HG03135 (cell line): ENCODE measurements around the gene TXNL4A.

Experiments used
- ATAC-seq: cut with Tn5 transposase; IDR thresholded peaks from one replicate; pipeline ENCODE4 v1.9.1; 2021; ENCODE audit warnings: mild to moderate bottlenecking, moderate library complexity; ENCODE audit not compliant: unreplicated experiment

The TXNL4A gene

DNA sequence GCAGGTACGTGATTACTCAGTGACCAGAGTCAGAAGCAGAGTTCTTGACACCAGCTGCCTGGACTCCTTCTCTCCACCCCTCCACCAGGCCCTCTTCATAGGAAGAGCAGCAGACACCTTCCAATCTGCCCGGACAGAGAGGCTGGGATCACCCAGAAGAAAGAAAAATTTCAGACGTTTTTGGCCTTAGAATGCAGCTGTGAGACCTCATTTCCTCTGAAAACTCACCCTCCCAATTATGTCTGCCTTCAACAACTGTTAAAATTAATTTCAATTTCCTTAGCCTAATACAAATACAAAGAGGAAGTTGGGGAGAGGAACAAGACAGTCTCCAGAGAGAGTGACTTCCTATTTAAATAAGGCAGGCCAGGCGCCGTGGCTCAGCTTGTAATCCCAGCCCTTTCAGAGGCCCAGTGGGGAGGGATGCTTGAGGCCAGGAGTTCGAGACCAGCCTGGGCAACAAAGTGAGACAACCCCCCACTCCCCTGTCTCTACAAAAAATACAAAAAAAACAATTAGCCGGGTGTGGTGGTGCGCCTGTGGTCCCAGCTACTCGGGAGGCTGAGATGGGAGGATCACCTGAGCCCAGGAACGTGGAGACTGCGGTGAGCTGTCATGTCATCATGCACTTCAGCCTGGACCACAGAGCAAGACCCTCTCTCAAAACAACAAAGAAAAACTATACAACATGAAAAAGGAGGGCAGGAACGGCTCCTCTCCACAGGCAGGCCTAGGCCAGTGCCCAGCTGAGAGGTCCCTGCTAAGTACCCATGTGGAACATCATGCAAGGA, 38.5 kb downstream of the TXNL4A start:
- no peak for ATAC-seq

DNA sequence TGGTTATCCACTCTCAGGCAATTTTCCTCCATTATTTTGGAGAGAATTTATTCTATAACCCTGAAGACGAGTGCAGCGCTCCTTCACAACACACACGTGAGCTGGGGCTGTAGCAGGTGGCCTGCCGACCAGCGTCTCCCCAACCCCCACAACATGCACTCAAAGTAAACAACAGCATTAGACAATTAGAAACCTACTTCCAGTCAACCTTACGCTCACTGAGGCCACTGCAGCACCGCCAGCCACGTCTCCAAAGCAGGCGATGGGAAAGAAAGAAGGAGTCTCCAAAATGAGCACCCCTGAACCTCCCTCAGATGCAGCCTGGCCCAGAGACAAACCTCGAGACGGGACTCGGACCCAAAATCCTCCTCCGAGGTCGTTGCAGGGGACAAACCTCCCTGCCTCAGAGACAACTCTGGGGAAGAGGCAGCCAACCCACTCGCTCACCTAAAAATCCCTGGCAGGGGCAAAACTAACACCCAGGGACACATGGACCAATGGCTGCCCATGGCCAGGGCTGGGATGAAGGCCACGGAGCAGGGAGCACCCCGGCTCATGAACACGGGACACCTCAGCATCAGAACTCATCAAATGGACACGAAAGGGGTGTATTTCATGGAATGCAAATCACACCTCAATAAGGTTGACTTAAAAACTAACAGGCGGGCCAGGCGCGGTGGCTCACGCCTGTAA, 39.5 kb downstream of the TXNL4A start:
- no peak for ATAC-seq

DNA sequence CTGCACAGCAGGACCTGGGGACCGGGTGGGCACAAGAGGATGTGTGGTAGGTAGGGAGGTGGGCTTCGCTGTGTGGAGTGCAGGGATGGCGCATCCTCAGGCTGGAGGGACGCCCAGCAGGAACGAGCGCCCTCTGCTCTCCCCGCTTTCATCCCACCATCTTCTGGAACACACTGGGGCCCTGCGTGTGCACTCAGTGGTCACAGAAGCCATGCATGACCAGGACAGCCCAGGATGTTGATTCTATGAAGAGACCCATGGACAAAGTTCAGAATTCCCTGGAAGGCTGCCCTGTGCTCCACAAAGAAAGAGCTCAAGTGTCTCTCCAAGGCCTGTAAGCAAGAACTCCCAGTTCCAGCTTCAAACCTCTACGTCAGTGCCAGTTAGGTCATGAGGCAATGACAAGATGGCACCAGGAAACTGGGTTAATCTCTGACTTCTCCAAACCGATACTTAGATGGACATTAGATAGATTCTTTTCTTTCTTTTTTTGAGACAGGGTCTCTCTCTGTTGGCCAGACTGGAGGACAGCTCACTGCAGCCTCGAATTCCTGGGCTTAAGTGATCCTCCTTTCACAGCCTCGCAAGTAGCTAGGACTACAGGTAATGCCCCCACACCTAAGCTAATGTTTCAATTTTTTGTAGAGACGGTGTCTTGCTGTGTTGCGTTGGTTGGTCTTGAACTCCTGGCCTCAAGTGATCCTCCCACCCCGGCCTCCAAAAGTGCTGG, 40.3 kb downstream of the TXNL4A start:
- ATAC-seq = no peak

DNA sequence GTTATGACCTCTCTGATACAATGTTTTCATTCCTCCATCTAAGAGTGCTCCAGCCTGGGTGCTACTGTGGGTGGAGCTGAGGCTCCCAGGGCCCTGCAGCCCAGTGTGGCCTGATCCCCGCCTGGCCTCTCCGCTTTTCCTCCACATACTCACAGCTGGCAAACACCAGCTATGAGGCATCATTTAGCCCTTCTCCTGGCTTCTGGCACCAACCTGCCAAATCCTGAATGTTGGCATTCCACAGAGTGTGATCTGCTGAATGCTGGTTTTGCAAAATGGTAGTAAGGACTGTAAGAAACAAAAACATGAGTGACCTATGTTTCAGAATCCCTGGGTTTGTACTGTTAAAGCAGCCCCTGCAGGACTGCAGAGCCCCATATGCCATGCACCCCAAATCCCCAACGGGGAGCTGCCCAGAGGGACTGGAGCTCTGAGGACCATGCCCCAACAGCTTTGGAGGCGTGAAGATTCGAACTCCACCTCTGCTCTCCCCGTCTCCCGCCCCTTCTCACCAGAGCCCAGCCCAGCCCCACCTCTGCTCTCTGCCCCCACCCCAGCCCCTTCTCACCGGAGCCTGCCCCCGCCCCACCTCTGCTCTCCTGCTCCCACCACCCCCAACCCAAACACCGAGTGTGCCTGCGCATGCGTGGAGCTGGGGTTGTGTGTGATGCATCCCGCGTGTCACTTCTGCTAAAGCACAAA, 41.2 kb downstream of the TXNL4A start:
- no peak for ATAC-seq

DNA sequence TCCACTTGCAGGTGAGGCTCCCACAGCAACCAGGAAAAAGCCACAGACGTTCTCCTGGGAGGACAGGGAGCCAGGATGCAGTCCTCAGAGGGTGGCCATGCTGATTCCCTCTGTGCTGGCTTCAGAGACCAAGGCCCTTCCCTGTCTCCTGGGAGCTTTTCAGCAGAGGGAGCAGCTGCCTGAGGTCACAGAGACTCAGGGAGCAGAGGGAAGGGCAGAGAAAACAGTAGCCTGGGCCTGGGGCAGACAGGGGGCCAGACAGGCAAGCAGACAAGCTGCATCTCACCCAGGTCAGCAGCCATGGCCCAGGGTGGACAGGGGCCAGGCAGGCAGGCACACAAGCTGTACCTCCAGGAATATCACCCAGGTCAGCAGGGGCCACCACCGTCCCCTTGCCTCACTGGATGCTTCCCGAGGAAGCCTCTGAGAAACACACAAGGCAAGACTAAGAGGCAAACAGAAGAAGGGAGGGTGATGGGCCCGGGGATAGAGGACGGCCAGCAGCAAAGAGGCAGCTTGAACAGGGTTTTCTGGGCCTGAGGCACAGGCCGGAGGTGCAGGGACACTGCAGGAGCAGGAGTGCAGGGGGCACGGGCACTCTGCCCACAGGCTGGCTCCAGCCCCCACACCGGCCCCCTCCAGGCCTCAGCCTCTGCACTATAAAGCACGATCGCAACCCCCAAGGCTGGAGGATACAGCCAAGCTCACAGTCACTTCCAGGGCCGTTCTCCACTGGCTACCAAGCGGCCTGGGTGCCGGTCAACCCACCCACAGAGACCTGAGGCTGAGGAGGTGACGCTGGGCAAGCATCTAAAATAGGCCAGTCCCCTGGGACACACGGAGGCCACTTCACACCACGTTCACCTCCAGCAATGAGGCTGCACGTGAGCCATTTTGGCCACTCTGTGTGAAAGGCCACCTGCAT, 43.0 kb downstream of the TXNL4A start:
- ATAC-seq = no peak

DNA sequence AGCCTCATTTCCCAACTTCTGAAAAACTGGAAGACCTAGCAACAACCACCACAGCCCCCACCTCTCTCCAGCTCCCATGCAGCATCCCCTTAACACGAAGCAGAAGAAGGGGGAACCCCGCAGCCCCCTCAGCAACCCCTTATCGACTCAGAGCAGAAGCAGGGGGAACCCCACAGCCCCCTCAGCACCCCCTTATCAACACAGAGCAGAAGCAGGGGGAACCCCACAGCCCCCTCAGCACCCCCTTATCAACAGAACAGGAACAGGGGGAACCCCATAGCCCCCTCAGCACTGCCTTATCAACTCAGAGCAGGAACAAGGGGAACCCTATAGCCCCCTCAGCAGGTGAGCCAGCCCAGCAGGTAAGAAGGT, 43.6 kb downstream of the TXNL4A start:
- ATAC-seq = no peak

DNA sequence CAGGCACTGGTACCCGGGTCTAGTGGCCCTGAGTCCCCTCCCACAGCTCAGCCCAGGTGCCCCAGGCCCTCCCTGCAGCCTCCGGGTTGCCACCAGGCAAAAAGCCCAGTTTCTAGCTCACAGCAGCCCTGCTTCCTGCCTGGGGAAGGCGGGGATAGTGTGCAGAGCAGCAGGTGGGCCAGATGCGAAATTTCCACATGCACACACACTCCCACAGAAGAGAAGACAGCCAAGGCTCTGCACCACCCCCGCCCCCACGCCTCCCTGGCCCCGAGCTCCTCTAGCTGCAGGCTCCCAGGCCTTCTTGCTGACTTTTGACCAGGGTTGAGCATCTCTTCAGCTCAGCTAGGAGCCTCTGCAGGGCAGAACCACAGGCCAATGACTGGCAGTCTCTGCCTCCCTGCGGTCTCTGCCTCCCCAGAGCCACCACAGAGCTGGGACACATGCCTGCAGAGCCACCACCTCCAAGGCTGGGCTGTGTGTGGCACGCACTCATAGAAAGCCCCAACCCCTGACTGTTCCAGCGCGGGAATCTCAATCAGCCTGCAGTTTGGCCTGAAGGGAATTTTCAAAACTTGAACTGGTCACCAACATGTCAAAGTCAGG, 44.1 kb downstream of the TXNL4A start:
- ATAC-seq = no peak

DNA sequence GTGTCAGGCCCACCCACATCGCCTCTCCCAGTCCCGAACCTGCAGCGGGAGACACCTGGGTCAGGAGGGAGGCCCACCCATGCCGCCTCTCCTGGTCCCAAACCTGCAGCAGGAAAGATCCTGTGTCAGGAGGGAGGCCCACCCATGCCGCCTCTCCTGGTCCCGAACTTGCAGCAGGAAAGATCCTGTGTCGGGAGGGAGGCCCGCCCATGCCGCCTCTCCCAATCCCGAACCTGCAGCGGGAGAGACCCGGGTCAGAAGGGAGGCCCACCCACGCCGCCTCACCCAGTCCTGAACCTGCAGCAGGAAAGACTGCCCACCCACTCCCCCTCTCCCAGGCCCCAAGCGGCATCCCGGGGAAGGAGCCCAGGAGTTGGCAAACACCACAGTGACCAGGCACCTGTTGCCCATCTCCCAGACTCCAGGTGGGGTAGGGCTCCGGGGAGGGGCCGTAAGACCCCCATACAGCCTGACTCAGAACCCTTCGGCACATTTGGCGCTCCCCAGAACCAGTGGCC, 44.7 kb downstream of the TXNL4A start:
- ATAC-seq = no peak

DNA sequence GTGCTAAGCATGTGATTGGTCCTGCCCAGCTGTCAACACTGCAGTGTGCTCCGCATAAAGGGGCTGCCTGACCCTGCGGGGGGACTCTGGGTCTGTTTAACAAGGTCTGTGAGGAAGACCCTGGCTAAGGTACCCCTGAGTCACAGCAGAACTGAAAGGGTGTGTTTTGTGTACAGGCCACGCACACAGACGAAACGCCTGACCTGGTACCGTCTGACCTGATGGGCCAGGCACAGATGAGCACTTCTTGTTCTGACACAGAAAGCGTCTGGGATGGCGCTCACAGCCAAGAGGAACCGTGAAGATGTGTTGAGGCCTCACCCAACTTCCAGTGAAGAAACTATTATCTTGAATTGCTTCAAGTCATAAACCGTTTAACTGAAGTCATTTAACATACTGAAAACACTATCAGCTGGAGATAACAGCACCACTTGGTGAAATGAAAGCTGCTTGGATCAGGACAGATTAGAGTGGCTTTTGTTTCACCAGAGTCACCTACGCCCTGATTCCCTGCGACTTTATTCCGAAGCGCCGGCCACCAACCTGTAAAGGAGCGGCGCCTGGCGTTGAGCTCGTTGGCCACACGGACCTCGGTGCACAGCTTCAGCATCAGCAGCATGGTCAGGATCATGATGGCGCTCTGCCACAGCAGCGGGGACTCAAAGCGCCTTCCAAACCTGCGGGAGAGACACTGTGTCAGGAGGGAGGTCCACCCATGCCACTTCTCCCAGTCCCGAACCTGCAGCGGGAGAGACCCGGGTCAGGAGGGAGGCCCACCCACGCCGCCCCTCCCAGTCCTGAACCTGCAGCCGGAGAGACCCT, 45.4 kb downstream of the TXNL4A start:
- ATAC-seq = no peak

DNA sequence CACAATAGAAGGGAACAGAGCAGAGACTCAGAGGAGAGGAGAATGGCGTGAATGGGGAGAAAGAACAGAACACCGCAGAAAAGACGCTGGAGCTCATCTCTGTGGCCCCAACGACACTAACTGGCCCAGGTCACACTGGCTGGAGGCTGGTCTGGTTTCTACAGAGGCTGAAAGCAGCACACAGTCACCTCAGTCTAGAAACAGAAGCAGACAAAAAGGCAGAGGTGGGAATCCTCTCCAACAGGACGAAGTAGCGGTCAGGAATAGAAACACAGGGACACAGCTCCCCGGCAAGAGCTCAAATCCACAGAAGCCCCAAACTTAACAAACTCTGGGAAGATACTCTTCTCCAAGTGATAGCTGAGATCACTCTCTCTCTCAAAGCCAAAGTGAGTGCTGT, 46.2 kb downstream of the TXNL4A start:
- no peak for ATAC-seq

DNA sequence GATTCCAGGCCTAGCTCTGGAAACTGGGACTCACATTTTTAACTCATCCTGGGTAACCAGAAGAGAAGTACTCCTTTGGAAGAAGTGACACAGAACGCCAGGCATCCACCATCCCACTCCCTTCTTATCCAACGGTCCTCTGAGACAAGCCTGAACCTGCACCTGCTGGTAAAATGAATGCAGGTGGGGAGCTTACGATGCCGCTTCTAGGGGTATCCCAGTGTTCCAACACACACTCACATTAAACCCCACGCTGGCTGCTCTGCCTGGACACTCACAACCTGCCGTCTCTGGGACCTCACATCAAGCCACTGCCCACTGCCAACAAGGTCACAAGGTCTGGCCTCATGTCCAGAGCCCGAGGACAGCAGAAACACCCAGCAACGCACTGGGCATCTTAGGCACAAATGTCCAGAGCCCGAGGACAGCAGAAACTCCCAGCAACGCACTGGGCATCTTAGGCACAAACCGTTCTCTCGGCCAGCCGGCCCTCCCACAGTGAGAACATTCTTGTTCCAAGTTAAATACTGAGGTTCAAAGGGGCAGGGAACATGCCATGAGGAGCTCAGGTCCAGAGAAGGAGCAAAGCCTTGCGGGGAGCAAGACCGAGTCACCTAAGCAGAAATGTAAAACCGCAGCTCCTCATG, 46.8 kb downstream of the TXNL4A start:
- no peak for ATAC-seq

DNA sequence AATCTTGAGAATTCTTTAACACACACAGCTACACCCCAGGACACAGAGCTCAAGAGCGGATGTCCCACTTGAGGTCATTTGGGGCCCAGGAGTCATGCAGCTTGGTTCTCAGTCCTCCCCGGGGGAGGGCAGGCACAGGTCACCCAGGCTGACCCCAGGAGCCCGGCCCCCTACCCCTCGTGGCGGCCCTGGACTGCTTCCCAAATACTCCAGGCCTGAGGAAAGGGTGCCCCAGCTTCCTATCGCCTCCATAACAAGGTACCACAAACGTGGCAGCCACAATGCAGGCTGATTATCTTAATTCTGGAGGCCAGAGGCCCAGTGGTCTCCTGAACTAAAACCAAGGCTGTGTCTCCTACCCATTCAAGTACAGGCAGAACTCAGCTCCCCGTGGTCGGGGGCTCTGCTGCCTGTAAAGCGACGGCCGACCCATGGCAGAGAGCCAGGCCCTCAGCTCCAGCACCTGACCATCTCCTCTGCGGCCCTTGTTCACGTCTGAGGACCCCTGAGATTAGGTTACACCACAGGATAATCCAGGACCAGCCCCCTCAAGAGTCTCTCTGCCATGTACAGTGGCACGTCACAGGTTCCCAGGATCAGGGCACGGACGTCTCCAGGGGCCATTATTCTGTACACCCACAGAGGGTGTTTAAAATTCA, 47.4 kb downstream of the TXNL4A start:
- ATAC-seq = no peak

DNA sequence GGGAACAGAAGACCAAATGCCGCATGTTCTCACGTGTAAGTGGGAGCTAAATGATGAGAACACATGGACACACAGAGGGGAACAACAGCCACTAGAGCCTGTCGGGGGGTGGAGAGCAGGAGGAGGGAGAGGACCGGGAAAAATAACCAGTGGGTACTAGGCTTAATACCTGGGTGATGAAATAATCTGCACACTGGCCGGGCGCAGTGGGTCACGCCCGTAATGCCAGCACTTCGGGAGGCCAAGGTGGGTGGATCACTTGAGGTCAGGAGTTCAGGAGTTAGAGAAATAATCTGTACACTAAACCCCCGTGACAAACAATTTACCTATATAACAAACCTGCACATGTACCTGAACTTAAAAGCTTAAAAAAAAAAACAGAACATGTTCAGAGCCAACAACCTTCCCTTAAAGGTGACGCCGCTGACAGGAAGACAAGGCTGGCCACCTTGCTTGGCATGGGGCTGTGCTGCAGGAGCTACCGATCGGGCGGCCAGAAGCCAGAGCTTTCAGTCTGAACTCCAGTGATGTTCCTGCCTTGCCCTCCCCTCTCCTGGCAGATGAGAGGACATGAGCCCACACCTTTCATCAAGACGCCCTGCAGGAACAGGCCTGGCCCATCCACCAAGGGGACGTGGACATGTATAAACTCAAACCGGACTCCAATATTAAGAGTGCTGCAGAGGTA, 48.1 kb downstream of the TXNL4A start:
- ATAC-seq = no peak

DNA sequence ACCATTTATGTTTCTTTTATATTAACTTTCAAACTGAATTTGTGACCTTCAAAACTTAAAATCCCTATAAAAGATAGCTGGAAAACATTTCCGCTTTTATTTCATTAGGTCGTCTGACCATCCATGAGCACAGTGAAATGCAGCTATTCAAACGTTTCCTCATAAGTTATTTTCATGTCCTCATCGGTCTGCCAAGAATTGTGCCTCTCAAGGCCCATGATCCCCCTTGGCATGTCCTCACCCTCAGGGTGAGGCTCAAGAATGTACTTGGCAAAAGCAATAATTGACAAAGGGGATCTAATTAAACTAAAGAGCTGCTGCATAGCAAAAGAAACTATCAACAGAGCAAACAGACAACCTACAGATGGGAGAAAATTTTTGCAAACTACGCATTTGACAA, 49.3 kb downstream of the TXNL4A start:
- no peak for ATAC-seq

DNA sequence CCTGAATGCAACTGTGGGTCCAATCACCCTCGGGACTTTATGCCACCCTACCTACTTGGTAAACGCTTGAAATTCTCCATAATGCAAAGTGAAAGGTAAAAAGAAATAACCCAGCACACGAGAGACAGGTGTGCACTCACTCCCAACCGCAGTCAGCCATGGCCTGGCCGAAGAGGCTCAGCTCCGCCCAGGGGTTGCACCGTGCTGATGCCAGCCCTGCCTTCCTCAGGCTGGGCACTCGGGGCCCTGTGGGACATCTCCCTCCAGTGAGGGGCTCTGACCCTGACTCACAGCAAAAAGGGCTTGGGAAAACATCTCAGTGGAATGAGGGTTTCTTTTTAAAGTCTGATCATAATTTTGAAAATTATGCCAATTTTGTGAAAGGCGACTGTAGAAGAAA, 50.2 kb downstream of the TXNL4A start:
- no peak for ATAC-seq

DNA sequence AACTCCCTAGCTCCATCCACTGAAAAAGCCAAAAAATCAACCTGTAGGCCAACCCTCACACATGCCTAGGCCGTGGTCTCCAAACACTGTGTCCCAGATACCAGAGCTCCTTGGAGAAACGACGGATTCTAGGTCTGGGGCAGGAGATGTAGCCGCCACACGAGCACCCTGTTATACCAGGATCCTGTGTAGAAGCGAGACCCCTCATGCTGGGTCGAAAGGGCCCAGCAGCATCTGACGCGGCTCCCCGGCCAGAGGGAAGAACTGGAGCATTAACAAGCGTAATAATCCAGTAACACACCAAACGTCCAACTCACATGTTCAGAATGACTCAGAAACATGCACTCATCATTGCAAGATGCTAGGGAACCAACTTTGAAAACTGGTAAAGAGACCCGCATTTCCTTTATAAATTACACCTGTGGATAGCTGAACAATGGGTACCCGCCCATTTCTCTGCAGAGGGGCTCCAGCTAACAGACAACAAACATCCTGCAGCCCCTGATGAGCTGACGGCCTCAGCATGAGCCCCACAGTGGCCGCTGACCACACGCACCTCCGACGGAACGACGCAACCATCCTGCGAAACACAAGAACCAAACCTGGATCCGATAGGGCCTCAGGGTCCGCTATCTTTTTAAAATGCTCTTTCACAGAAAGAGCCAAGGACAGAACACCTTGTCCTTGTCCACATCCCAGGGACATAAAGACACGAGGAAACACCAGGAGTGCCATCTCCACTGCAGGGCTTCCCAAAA, 51.1 kb downstream of the TXNL4A start:
- no peak for ATAC-seq
